Measurements from ENCODE around the gene SNX11. TPM values are rescaled to one million over a fixed set of nuclear protein-coding genes. Genes with fewer than 3 reads are reported as not detected.

SNX11 gene
- total and polyA plus RNA-seq, 9 of the 15 experiments (the other 6 are each of a cell fraction or from before 2014, with no cell fraction given): 12.4 to 24.0 (median 16.8) TPM

DNA sequence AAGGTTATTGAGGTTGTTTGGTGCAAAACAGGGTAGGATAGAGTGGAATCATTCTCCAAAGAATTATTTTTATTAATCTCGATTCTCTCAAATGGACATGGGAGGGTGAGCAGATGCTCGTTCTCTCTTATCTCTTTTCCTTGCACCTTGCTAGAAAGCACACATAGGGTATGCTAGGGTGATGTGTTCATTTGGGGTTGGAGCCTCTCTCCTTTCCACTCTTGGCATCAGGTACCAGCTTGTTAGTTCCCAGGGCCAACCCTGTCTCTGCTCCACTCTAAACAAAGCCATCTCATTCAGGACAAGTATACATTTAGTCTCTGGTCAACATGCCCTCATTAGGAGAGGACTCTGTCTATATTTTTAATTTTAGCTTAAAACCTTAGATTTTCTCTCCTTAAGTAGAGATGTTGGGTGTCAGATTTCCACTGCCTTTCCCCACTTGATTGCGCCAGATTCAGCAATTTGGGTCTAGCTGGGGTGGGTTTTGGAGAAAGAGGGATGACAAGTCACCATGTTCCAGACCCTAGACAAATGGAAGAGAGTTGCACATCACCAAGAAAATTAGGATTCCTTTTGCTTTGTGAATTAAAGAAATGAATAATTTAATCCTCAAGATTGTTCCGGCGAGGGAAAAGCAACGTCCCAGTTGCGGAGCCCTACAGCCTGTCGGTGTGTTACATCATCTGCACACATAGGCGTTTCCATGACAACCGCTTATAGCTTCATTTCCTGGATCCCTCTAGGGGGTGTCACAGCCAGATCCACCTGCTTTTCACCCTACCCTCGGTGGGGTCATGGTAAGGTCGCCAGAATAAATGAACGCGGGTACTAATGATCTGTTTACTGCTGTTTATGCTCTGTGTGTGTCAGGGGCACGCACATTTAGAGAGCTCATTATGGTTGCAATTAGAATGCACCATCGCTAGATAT lies 41.6 kb downstream of the SNX11 start (continued):
- TF ChIP-seq, protein P1, sequence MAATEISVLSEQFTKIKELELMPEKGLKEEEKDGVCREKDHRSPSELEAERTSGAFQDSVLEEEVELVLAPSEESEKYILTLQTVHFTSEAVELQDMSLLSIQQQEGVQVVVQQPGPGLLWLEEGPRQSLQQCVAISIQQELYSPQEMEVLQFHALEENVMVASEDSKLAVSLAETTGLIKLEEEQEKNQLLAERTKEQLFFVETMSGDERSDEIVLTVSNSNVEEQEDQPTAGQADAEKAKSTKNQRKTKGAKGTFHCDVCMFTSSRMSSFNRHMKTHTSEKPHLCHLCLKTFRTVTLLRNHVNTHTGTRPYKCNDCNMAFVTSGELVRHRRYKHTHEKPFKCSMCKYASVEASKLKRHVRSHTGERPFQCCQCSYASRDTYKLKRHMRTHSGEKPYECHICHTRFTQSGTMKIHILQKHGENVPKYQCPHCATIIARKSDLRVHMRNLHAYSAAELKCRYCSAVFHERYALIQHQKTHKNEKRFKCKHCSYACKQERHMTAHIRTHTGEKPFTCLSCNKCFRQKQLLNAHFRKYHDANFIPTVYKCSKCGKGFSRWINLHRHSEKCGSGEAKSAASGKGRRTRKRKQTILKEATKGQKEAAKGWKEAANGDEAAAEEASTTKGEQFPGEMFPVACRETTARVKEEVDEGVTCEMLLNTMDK (IDR thresholded peaks at IDR 0.05; ENCODE audit: borderline replicate concordance, insufficient read depth, low read depth, low read length, poor library complexity, severe bottlenecking): peak; percentile 56
- TF ChIP-seq KHSRP (IDR thresholded peaks at IDR 0.05): no peak
- no peak for TF ChIP-seq CBX8 (IDR thresholded peaks at IDR 0.05; ENCODE audit: borderline replicate concordance, extremely low read depth, low read depth, low read length, poor library complexity, severe bottlenecking)
- TF ChIP-seq RBM14 (IDR thresholded peaks at IDR 0.05; ENCODE audit: borderline replicate concordance, insufficient read depth, low read depth, low read length): no peak
- peak; percentile 59; the same call in 1 of the 2 replicates for TF ChIP-seq NR2C1 (IDR thresholded peaks at IDR 0.05)
- TF ChIP-seq NR2C1 (tag; IDR thresholded peaks at IDR 0.05): peak; percentile 64
- no peak for TF ChIP-seq CLOCK (CRISPR knock-in tag; IDR thresholded peaks at IDR 0.05; ENCODE audit: borderline replicate concordance)
- no peak for TF ChIP-seq ZNF232 (CRISPR knock-in tag; IDR thresholded peaks at IDR 0.05)
- TF ChIP-seq BDP1 (IDR thresholded peaks at IDR 0.05; ENCODE audit: insufficient read depth, insufficient read length): no peak
- no peak for TF ChIP-seq HIVEP1 (CRISPR knock-in tag; IDR thresholded peaks at IDR 0.05)
- TF ChIP-seq POLR2H (tag; IDR thresholded peaks at IDR 0.05; ENCODE audit: low read depth): no peak
- TF ChIP-seq PURB (CRISPR knock-in tag; IDR thresholded peaks at IDR 0.05; ENCODE audit: low read depth): no peak
- TF ChIP-seq CBFB (CRISPR knock-in tag; IDR thresholded peaks at IDR 0.05): no peak
- no peak for TF ChIP-seq RREB1 (CRISPR knock-in tag; IDR thresholded peaks at IDR 0.05)
- no peak for TF ChIP-seq SAP30 (IDR thresholded peaks at IDR 0.05; ENCODE audit: borderline replicate concordance, insufficient read depth, low read depth, low read length, poor library complexity, severe bottlenecking)

Measured in K562 (cell line).